HG03039 (cell line): ENCODE results near the gene TFF3.

Source experiments
- ATAC-seq: cut with Tn5 transposase; IDR thresholded peaks from one replicate; pipeline ENCODE4 v1.9.1; 2021; ENCODE audit warnings: mild to moderate bottlenecking, moderate library complexity; ENCODE audit not compliant: unreplicated experiment

The TFF3 gene

GRCh38 chr21:42347601-42348327, 32.6 kb upstream of the TFF3 start:
- ATAC-seq = no peak

GRCh38 chr21:42346866-42347600, 31.8 kb upstream of the TFF3 start:
- ATAC-seq = no peak

GRCh38 chr21:42346441-42346840, 31.2 kb upstream of the TFF3 start:
- no peak for ATAC-seq

- no peak for ATAC-seq
Observed at GRCh38 chr21:42344631-42345030, 29.4 kb upstream of the TFF3 start.

GRCh38 chr21:42343963-42344510, 28.8 kb upstream of the TFF3 start:
- no peak for ATAC-seq

GRCh38 chr21:42343556-42343955, 28.3 kb upstream of the TFF3 start:
- ATAC-seq = no peak

- ATAC-seq = no peak
Observed at GRCh38 chr21:42343101-42343500, 27.9 kb upstream of the TFF3 start.

GRCh38 chr21:42341776-42342542, 26.8 kb upstream of the TFF3 start:
- ATAC-seq = no peak

GRCh38 chr21:42340187-42341050, 25.2 kb upstream of the TFF3 start:
- no peak for ATAC-seq

GRCh38 chr21:42338729-42339715, 23.8 kb upstream of the TFF3 start:
- ATAC-seq = no peak

GRCh38 chr21:42337830-42338728, 22.9 kb upstream of the TFF3 start:
- no peak for ATAC-seq

GRCh38 chr21:42337276-42337675, 22.1 kb upstream of the TFF3 start:
- ATAC-seq = no peak

- no peak for ATAC-seq
Observed at GRCh38 chr21:42336054-42336453, 20.8 kb upstream of the TFF3 start.

GRCh38 chr21:42332557-42333317, 17.5 kb upstream of the TFF3 start:
- no peak for ATAC-seq

GRCh38 chr21:42331660-42332059, 16.5 kb upstream of the TFF3 start:
- ATAC-seq = no peak

- ATAC-seq = no peak
Observed at GRCh38 chr21:42330380-42331371, 15.5 kb upstream of the TFF3 start.
